PFSK-1 (cell line): ENCODE measurements around the gene MRPL58.

Experiments used
- POLR2AphosphoS5 ChIP-seq: IDR thresholded peaks from 2 replicates; pipeline ENCODE4 v1.6.1; 2012; ENCODE audit warnings: low read depth, mild to moderate bottlenecking, control low read depth, low read length, moderate library complexity
- TAF1 ChIP-seq: IDR thresholded peaks from 2 replicates; pipeline ENCODE4 v1.6.1; 2012; ENCODE audit warnings: low read length, control low read depth, borderline replicate concordance; ENCODE audit not compliant: insufficient read depth
- TF ChIP-seq, protein P1 (sequence below), 2 experiments: IDR thresholded peaks; 2 replicates each; pipeline versions ENCODE4 v1.6.1 to v1.8.0; 2011 to 2012; ENCODE audit warnings: low read depth in 2 of 2, low read length in 2 of 2, control low read depth in 1 of 2, inconsistent platforms in 1 of 2, mild to moderate bottlenecking in 1 of 2, moderate library complexity in 1 of 2; ENCODE audit not compliant: insufficient read depth in 1 of 2

DNA sequence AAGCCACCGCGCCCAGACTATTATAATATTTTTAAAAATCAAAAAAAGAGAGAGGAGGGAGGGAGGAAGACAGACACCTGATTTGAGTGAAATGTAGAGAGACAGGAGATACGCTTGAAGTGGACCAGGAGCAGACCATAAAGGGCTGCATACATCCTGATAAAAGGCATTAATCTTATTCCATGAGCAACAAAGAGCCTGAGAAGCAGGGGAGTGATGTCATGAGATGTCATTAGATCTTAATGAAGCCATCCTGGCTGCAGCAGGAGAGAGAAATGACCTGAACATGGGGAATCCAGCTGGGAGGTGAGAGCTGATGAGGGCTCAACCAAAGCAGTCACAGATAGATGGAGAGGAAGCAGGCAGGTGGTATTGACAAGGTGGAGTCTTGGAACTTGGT is 34.7 kb upstream of the MRPL58 start:
- TF ChIP-seq, protein P1, sequence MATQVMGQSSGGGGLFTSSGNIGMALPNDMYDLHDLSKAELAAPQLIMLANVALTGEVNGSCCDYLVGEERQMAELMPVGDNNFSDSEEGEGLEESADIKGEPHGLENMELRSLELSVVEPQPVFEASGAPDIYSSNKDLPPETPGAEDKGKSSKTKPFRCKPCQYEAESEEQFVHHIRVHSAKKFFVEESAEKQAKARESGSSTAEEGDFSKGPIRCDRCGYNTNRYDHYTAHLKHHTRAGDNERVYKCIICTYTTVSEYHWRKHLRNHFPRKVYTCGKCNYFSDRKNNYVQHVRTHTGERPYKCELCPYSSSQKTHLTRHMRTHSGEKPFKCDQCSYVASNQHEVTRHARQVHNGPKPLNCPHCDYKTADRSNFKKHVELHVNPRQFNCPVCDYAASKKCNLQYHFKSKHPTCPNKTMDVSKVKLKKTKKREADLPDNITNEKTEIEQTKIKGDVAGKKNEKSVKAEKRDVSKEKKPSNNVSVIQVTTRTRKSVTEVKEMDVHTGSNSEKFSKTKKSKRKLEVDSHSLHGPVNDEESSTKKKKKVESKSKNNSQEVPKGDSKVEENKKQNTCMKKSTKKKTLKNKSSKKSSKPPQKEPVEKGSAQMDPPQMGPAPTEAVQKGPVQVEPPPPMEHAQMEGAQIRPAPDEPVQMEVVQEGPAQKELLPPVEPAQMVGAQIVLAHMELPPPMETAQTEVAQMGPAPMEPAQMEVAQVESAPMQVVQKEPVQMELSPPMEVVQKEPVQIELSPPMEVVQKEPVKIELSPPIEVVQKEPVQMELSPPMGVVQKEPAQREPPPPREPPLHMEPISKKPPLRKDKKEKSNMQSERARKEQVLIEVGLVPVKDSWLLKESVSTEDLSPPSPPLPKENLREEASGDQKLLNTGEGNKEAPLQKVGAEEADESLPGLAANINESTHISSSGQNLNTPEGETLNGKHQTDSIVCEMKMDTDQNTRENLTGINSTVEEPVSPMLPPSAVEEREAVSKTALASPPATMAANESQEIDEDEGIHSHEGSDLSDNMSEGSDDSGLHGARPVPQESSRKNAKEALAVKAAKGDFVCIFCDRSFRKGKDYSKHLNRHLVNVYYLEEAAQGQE (IDR thresholded peaks at IDR 0.05; ENCODE audit: insufficient read depth in 1 of 2, low read depth in 2 of 2, low read length in 2 of 2): no peak
- no peak for TF ChIP-seq POLR2AphosphoS5
- TF ChIP-seq TAF1: no peak
